WTC11 (cell line): Measurements from ENCODE around the gene DNAJC17. TPM values are rescaled to one million over a fixed set of nuclear protein-coding genes. Genes with fewer than 3 reads are reported as not detected.

ENCODE experiments used
- ATF2 ChIP-seq: sonication (generic); formaldehyde crosslinking; IDR thresholded peaks from 2 replicates; pipeline ENCODE4 v1.8.1; 2022; ENCODE audit warnings: low read depth, missing genetic modification reagents, borderline replicate concordance
- ATF6 ChIP-seq: sonication (generic); formaldehyde crosslinking; IDR thresholded peaks from 2 replicates; pipeline ENCODE4 v1.8.1; 2023; ENCODE audit warnings: mild to moderate bottlenecking, missing genetic modification reagents
- CBFB ChIP-seq: sonication (generic); formaldehyde crosslinking; IDR thresholded peaks from 2 replicates; pipeline ENCODE4 v1.8.1; 2022; ENCODE audit warnings: mild to moderate bottlenecking, low read depth, missing genetic modification reagents
- CREB1 ChIP-seq: sonication (generic); formaldehyde crosslinking; IDR thresholded peaks from 2 replicates; pipeline ENCODE4 v1.8.0; 2023; ENCODE audit warnings: mild to moderate bottlenecking, missing genetic modification reagents
- E2F4 ChIP-seq: sonication (generic); formaldehyde crosslinking; IDR thresholded peaks from 2 replicates; pipeline ENCODE4 v1.8.1; 2022; ENCODE audit warnings: low read depth, mild to moderate bottlenecking, moderate library complexity, missing genetic modification reagents, borderline replicate concordance
- ELF4 ChIP-seq: sonication (generic); formaldehyde crosslinking; IDR thresholded peaks from 2 replicates; pipeline ENCODE4 v1.8.1; 2022; ENCODE audit warnings: low read depth, mild to moderate bottlenecking, moderate library complexity, missing genetic modification reagents
- FOXK1 ChIP-seq: sonication (generic); formaldehyde crosslinking; IDR thresholded peaks from 2 replicates; pipeline ENCODE4 v1.8.0; 2022; ENCODE audit warnings: mild to moderate bottlenecking, moderate library complexity, missing genetic modification reagents
- FOXP1 ChIP-seq: sonication (generic); formaldehyde crosslinking; IDR thresholded peaks from 2 replicates; pipeline ENCODE4 v1.8.0; 2022; ENCODE audit warnings: missing genetic modification reagents, mild to moderate bottlenecking, moderate library complexity, borderline replicate concordance
- HMGA2 ChIP-seq: fragments of 250-450 bp; sonication (Bioruptor Pico); IDR thresholded peaks from 2 replicates; pipeline ENCODE4 v1.4.0; 2021; ENCODE audit warnings: mild to moderate bottlenecking, moderate library complexity
- IRF2 ChIP-seq: sonication (generic); formaldehyde crosslinking; IDR thresholded peaks from 2 replicates; pipeline ENCODE4 v1.8.0; 2022; ENCODE audit warnings: low read depth, missing genetic modification reagents, borderline replicate concordance
- OVOL2 ChIP-seq: fragments of 250-450 bp; sonication (Bioruptor Pico); IDR thresholded peaks from 2 replicates; pipeline ENCODE4 v1.9.0; 2021; ENCODE audit warnings: mild to moderate bottlenecking, borderline replicate concordance
- PRDM15 ChIP-seq: sonication (generic); formaldehyde crosslinking; IDR thresholded peaks from 2 replicates; pipeline ENCODE4 v1.8.0; 2022; ENCODE audit warnings: missing genetic modification reagents
- STAT6 ChIP-seq: sonication (generic); formaldehyde crosslinking; conservative IDR thresholded peaks from 2 replicates; pipeline ENCODE4 v1.8.1; 2023; ENCODE audit warnings: mild to moderate bottlenecking, low read depth, missing genetic modification reagents, moderate library complexity
- TCF7 ChIP-seq: sonication (generic); formaldehyde crosslinking; IDR thresholded peaks from 2 replicates; pipeline ENCODE4 v1.8.0; 2022; ENCODE audit warnings: mild to moderate bottlenecking, low read depth, missing genetic modification reagents, moderate library complexity
- USF1 ChIP-seq: sonication (generic); formaldehyde crosslinking; IDR thresholded peaks from 2 replicates; pipeline ENCODE4 v1.8.0; 2022; ENCODE audit warnings: mild to moderate bottlenecking, missing genetic modification reagents
- ZBTB43 ChIP-seq: sonication (generic); formaldehyde crosslinking; IDR thresholded peaks from 2 replicates; pipeline ENCODE4 v1.8.1; 2023; ENCODE audit warnings: mild to moderate bottlenecking, missing genetic modification reagents
- ZSCAN18 ChIP-seq: fragments of 250-450 bp; sonication (Bioruptor Pico); IDR thresholded peaks from 2 replicates; pipeline ENCODE4 v2.1.2; 2022; ENCODE audit warnings: mild to moderate bottlenecking, moderate library complexity
- total RNA-seq: library from RNA; stranded (reverse); gene quantifications from 3 replicates; pipeline ENCODE4 v1.2.3, GENCODE V29; 2021

The DNAJC17 gene
- total RNA-seq, 1 experiment from 2014 or later = 49.8 TPM

GRCh38 chr15:40843885-40844695, 36.8 kb upstream of the DNAJC17 start, which contains the start of gene SPINT1 (continued):
- TF ChIP-seq CBFB (0 out of 2 replicates have a peak, but pooled peaks have one; percentile 22), HMGA2 (CRISPR knock-in tag) (no peak), PRDM15 (CRISPR knock-in tag) (no peak), IRF2 (CRISPR knock-in tag) (no peak), STAT6 (CRISPR knock-in tag) (no peak), TCF7 (no peak), ZBTB43 (CRISPR knock-in tag) (peak; percentile 19; the same call in 1 of the 2 replicates), USF1 (CRISPR knock-in tag) (peak; percentile 47; the same call in 1 of the 2 replicates), FOXK1 (peak; percentile 69), FOXP1 (CRISPR knock-in tag) (peak; percentile 60), E2F4 (peak; percentile 77; the same call in 1 of the 2 replicates), OVOL2 (CRISPR knock-in tag) (no peak), ELF4 (CRISPR knock-in tag) (peak; percentile 86; the same call in 1 of the 2 replicates), ATF6 (CRISPR knock-in tag) (no peak), ZSCAN18 (CRISPR knock-in tag) (no peak), CREB1 (CRISPR knock-in tag) (no peak), ATF2 (CRISPR knock-in tag) (0 out of 2 replicates have a peak, but pooled peaks have one; percentile 37)
